Fibroblast of villous mesenchyme (primary cell): ENCODE data around the gene TGFBR3. TPM values are rescaled to one million over a fixed set of nuclear protein-coding genes. Genes with fewer than 3 reads are reported as not detected.
"Not testable (repeated sequence)": the region's sequence is repeated elsewhere in the genome, so short reads cannot be mapped to it uniquely, and the experiment has no call there.

ENCODE experiments used
- DNase-seq: peaks from one replicate; pipeline ENCODE4 v3.0.0-alpha.2; 2010; ENCODE audit warnings: low read depth
- H3K4me3 ChIP-seq: 2 replicates; pipeline ENCODE4 v1.5.1; 2011; ENCODE audit warnings: low read depth, mild to moderate bottlenecking, low read length
- CTCF ChIP-seq: IDR thresholded peaks from 2 replicates; pipeline ENCODE4 v1.5.1; 2012; ENCODE audit warnings: low read depth, mild to moderate bottlenecking, low read length; ENCODE audit not compliant: insufficient read depth
- total RNA-seq: library from RNA; depleted of rRNA; stranded (reverse); fragments of >200 nt; gene quantifications from 2 replicates; pipeline ENCODE4 v1.2.3, GENCODE V29; 2012

The TGFBR3 gene
- total RNA-seq, 1 donor, result 17.7 TPM

- peak; percentile 58 for DNase-seq
- H3K4me3 ChIP-seq, result no peak overlapping the region
Observed at GRCh38 chr1:91863498-91863897, 22.5 kb downstream of the TGFBR3 start.

GRCh38 chr1:91862120-91862519 is 23.8 kb downstream of the TGFBR3 start:
- H3K4me3 ChIP-seq, result no peak overlapping the region
- DNase-seq, result no peak
- no peak for TF ChIP-seq CTCF

More at GRCh38 chr1:91863498-91863897, 22.5 kb downstream of the TGFBR3 start:
- no peak for TF ChIP-seq CTCF

GRCh38 chr1:91857557-91858239 is 28.3 kb downstream of the TGFBR3 start:
- TF ChIP-seq CTCF, result no peak
- no peak for DNase-seq
- H3K4me3 ChIP-seq, result no peak overlapping the region

GRCh38 chr1:91856996-91857395 is 29.0 kb downstream of the TGFBR3 start:
- no peak for TF ChIP-seq CTCF
- no peak overlapping the region for H3K4me3 ChIP-seq
- no peak for DNase-seq

- DNase-seq, result no peak
- no peak for TF ChIP-seq CTCF
- no peak overlapping the region for H3K4me3 ChIP-seq
Observed at GRCh38 chr1:91854852-91855534, 31.0 kb downstream of the TGFBR3 start.

GRCh38 chr1:91853397-91853796 is 32.6 kb downstream of the TGFBR3 start:
- no peak for DNase-seq
- TF ChIP-seq CTCF, result no peak
- no peak overlapping the region for H3K4me3 ChIP-seq

- H3K4me3 ChIP-seq, DNase-seq: not testable (repeated sequence)
Observed at GRCh38 chr1:91852011-91852410, 33.9 kb downstream of the TGFBR3 start.
